Aortic smooth muscle cell (primary cell): ENCODE measurements around the gene YTHDC1. TPM values are rescaled to one million over a fixed set of nuclear protein-coding genes. Genes with fewer than 3 reads are reported as not detected.

Source experiments
- total RNA-seq: library from RNA; depleted of rRNA; stranded (reverse); fragments of >200 nt; gene quantifications from 2 replicates; pipeline ENCODE4 v1.2.3, GENCODE V29; 2014

The YTHDC1 gene
- 41.4 and 51.9 TPM in 2 replicates for total RNA-seq

DNA sequence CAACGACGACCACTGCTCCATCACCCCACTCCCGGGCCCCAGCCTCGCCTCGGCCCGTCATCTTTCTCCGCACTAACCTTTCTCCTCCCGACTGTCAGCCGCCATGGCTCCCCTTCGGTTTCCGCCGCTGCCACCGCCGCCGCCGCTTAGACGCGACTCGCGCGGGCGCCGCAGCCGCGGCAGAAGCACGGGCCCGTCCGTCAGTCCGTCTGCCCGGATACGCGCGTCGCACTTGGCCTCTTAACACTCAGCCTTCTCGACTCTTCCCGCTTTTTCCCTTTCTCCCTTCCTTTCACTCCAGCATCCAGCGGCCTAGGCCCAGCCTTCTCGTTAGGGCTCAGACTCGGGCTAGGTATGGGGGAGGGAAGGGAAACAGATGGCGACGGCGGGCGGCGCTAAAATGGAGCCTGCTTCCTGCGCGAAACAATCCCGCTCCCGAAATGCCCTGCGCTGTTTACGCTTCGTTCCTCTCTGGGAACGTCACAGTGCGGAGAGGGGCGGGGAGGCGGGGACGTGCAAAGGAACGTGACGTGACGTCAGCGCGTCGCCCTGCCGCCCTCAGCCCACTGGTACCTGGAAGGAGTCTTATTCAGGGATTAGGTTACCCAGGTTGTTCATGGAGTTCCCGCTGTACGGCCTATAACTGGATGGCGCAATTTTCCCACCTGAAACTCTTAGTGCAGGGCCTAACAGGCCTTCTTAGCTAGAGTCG, at the start of gene YTHDC1:
YTHDC1 (minus strand) TSS at position 442 of the 712 bp plus-strand sequence; CDS start at position 105, 337 bp downstream.

Other genes starting within 250 kb of the YTHDC1 start
- gene TMPRSS11F, start 220.2 kb downstream of the YTHDC1 start, total RNA-seq, result not detected in 2 replicates
- gene TMPRSS11B, start 104.4 kb downstream of the YTHDC1 start, total RNA-seq, result not detected in 2 replicates
- gene TMPRSS11E, start 97.4 kb upstream of the YTHDC1 start, total RNA-seq, result not detected in 2 replicates
- gene UGT2B17, start 226.2 kb upstream of the YTHDC1 start, total RNA-seq, result not detected in 2 replicates